H1 (cell line): ENCODE measurements around the gene RNU7-1. TPM values are rescaled to one million over a fixed set of nuclear protein-coding genes. Genes with fewer than 3 reads are reported as not detected.

Experiments
- ASH2L ChIP-seq: fragments of 200-600, 300-600 bp; sonication (generic); IDR thresholded peaks from one replicate; pipeline ENCODE4 v1.7.1; 2017; ENCODE audit warnings: low read length
- CHD2 ChIP-seq: IDR thresholded peaks from 2 replicates; pipeline ENCODE4 v1.6.1; 2012; ENCODE audit warnings: low read length, improper control_type of control experiment
- CREB1 ChIP-seq: IDR thresholded peaks from 2 replicates; pipeline ENCODE4 v1.6.1; 2012; ENCODE audit warnings: inconsistent platforms
- CTBP2 ChIP-seq: IDR thresholded peaks from 2 replicates; pipeline ENCODE4 v1.7.0; 2011; ENCODE audit warnings: borderline replicate concordance, mild to moderate bottlenecking, moderate library complexity, mixed read lengths, low read length; ENCODE audit not compliant: insufficient read depth, insufficient read length
- JUN ChIP-seq: IDR thresholded peaks from 2 replicates; pipeline ENCODE4 v1.6.1; 2011; ENCODE audit warnings: low read depth, mild to moderate bottlenecking, improper control_type of control experiment, low read length
- KDM4A ChIP-seq: IDR thresholded peaks from one replicate; pipeline ENCODE4 v1.7.1; 2012; ENCODE audit warnings: low read depth, mild to moderate bottlenecking, moderate library complexity, low read length, inconsistent platforms; ENCODE audit not compliant: severe bottlenecking
- POLR2AphosphoS5 ChIP-seq: IDR thresholded peaks from 2 replicates; pipeline ENCODE4 v1.6.1; 2011; ENCODE audit warnings: low read depth, low read length
- RBBP5 ChIP-seq: IDR thresholded peaks from 2 replicates; pipeline ENCODE4 v1.7.1; 2012; ENCODE audit warnings: low read depth, mild to moderate bottlenecking, inconsistent platforms, low read length, moderate library complexity, borderline replicate concordance
- SP4 ChIP-seq: IDR thresholded peaks from 2 replicates; pipeline ENCODE4 v1.6.1; 2012; ENCODE audit warnings: low read length, inconsistent platforms
- TBP ChIP-seq: IDR thresholded peaks from 2 replicates; pipeline ENCODE4 v1.6.1; 2011; ENCODE audit warnings: low read depth, low read length, improper control_type of control experiment
- TCF12 ChIP-seq: IDR thresholded peaks from 2 replicates; pipeline ENCODE4 v1.6.1; 2011; ENCODE audit warnings: low read depth, mild to moderate bottlenecking, low read length
- YY1 ChIP-seq: IDR thresholded peaks from 2 replicates; pipeline ENCODE4 v1.6.1; 2011; ENCODE audit warnings: low read depth, mild to moderate bottlenecking, low read length
- polyA plus RNA-seq, 7 experiments: library from polyadenylated mRNA; depleted of rRNA in 3 of 7; stranded (reverse) in 5 of 7; unstranded in 2 of 7; fragments of >200 nt in 5 of 7; fragments of 200-250 nt in 2 of 7; gene quantifications; 1 replicate in 5 of 7; 2 replicates in 1 of 7; 4 replicates in 1 of 7; pipeline versions ENCODE4 v1.2.1 to v1.2.3, GENCODE V29; 2011 to 2013; ENCODE audit warnings: missing spikeins in 2 of 7, mixed read lengths in 2 of 7
- total RNA-seq: library from RNA; stranded (reverse); fragmentation: NEBNext Ultra II Directional; extraction: Animal tissue kit (Norgen Biotek cat#: 25700); gene quantifications from 2 replicates; pipeline ENCODE4 v1.2.1, GENCODE V29; 2021
- TF ChIP-seq, protein P1 (sequence below): IDR thresholded peaks from 2 replicates; pipeline ENCODE4 v1.6.1; 2012; ENCODE audit warnings: inconsistent platforms
- TF ChIP-seq, protein P2 (sequence below): IDR thresholded peaks from 2 replicates; pipeline ENCODE4 v1.6.1; 2011; ENCODE audit warnings: low read depth, mild to moderate bottlenecking, low read length; ENCODE audit not compliant: insufficient read depth
- TF ChIP-seq, protein P3 (sequence below), 3 experiments: IDR thresholded peaks; 1 replicate in 2 of 3; 2 replicates in 1 of 3; pipeline versions ENCODE4 v1.5.1 to v1.6.1; 2011; ENCODE audit warnings: low read length in 3 of 3, mild to moderate bottlenecking in 3 of 3, inconsistent platforms in 2 of 3, low read depth in 1 of 3, moderate library complexity in 1 of 3; ENCODE audit not compliant: insufficient read depth in 1 of 3; ENCODE audit errors: control extremely low read depth in 1 of 3

RNU7-1 gene
- total and polyA plus RNA-seq, 2 of the 8 experiments (the other 6 are each of a cell fraction or from before 2014, with no cell fraction given) = not detected

DNA sequence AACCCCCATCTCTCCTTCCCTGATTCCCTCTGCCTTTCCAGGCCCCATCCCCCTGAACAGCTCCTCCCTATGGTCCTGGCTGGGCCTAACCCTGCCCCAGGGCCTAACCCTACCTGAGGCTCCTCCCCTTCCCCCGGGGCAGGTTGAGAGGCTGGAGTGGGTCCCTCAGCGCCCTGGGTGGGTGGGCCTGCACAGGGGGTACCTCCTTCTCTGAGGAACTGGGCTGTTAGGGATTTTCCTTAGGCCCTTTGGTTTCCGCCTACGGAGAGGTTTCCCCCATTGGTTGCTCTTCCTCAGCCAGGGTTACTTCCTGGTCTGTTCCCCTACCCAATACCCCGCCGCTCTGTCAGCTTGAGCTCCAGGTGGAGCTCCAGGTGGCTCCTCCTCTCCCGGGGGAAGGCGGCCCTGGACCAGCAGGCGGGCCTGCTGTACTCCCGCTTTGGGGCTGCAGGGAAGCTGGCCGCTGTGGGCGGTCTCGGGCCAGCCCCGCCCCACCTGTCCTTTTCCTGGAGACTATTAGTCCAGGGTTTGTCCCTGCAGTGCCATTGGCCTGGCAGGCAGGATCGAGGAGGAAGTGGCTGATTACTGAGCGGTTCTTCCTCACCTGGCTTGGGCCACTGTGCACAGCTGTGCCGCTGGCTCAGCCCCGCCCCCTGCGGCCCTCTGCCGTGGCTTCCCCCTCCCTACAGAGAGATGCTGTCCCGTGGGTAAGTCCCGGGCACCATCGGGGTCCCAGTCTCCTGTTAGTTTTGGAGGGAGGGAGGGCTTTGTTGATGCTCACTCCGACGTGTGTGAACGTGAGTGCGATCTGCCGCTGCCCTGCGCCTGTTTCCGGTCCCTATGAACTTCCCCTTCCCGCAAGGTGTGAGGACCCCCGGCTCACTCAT lies 2.7 kb downstream of the RNU7-1 start (continued):
- no peak for TF ChIP-seq RBBP5
- no peak for TF ChIP-seq SP4
- TF ChIP-seq, protein P1, sequence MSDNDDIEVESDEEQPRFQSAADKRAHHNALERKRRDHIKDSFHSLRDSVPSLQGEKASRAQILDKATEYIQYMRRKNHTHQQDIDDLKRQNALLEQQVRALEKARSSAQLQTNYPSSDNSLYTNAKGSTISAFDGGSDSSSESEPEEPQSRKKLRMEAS = 0 out of 2 replicates have a peak, but pooled peaks have one; percentile 33
- TF ChIP-seq YY1 = 0 out of 2 replicates have a peak, but pooled peaks have one; percentile 17
- TF ChIP-seq, protein P2, sequence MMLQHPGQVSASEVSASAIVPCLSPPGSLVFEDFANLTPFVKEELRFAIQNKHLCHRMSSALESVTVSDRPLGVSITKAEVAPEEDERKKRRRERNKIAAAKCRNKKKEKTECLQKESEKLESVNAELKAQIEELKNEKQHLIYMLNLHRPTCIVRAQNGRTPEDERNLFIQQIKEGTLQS = no peak
- TF ChIP-seq JUN = no peak
- TF ChIP-seq TCF12 = no peak
- no peak for TF ChIP-seq CTBP2
- TF ChIP-seq ASH2L = peak; percentile 71
- TF ChIP-seq TBP = peak; percentile 74
- TF ChIP-seq CREB1 = 0 out of 2 replicates have a peak, but pooled peaks have one; percentile 3
- TF ChIP-seq CHD2 = no peak
- TF ChIP-seq, protein P3, sequence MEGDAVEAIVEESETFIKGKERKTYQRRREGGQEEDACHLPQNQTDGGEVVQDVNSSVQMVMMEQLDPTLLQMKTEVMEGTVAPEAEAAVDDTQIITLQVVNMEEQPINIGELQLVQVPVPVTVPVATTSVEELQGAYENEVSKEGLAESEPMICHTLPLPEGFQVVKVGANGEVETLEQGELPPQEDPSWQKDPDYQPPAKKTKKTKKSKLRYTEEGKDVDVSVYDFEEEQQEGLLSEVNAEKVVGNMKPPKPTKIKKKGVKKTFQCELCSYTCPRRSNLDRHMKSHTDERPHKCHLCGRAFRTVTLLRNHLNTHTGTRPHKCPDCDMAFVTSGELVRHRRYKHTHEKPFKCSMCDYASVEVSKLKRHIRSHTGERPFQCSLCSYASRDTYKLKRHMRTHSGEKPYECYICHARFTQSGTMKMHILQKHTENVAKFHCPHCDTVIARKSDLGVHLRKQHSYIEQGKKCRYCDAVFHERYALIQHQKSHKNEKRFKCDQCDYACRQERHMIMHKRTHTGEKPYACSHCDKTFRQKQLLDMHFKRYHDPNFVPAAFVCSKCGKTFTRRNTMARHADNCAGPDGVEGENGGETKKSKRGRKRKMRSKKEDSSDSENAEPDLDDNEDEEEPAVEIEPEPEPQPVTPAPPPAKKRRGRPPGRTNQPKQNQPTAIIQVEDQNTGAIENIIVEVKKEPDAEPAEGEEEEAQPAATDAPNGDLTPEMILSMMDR (IDR thresholded peaks at IDR 0.05; ENCODE audit: control extremely low read depth in 1 of 3, insufficient read depth in 1 of 3, low read depth in 1 of 3, low read length in 3 of 3) = peak in 1 of 3 experiments; percentile 17; a peak in 2 of 4 replicates
- peak; percentile 55 for TF ChIP-seq POLR2AphosphoS5
- TF ChIP-seq KDM4A = no peak
